ENCODE measurements around the gene PEDS1. TPM values are rescaled to one million over a fixed set of nuclear protein-coding genes. Genes with fewer than 3 reads are reported as not detected.

PEDS1 gene
- total and polyA plus RNA-seq, 2 of the 4 experiments (the other 2 are of a cell fraction) = 24.0 to 59.9 TPM

DNA sequence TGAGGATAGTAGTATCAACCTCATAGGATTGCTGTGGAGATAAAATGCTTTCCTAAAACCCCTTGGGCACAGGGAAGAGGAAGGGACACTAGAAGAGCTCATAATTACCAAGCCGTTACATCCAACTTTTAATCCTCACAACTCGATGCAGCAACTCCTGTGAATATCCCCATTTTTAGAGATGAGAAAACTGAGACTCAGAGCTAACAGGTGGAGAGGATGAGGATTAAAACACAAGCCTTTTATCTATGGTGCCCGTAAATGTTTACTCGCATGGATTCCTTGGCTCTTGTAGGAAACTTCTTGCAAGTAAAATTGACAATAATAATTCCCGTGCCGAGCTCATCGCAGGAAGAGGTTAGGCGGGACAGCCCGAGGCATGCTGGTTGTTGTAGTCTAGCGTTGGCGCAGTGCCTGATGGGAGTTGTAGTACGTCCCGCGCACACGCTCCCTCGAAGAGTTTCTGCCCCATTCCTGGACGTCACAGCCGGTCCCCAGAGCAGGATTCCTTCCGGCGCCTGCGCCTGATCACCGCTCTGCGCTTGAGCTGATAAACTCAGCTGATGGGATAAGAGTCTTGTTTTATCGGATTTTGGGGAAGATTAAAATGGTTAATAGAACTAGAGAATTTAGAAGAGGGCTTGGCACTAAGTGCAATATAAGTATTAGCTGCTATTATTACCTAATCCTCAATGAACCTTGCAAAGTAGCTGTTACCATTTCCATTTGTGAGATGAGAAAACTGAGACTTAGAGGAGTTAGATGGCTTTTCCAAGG, 37.7 kb downstream of the PEDS1 start:
- H2BK20ac ChIP-seq (ENCODE audit: low read depth, low read length) = peak overlapping the region; percentile 9; the same call in 1 of the 2 replicates
- peak overlapping the region; percentile 90 for H4K5ac ChIP-seq (ENCODE audit: low read depth, low read length)
- H2BK15ac ChIP-seq (ENCODE audit: low read depth, low read length) = peak overlapping the region; percentile 16; the same call in 1 of the 3 replicates
- BruUV-seq (replicated peaks) = no TSS peak
- H3K18ac ChIP-seq (ENCODE audit: low read depth, low read length) = no peak overlapping the region; the same call in none of the 2 replicates
- in situ Hi-C loops (cut with MboI; ENCODE audit: low sequenced_read_pairs) = no loop called here
- peak overlapping the region; percentile 79 for H2AK9ac ChIP-seq (replicated peaks; ENCODE audit: low read depth, low read length, poor library complexity)
- peak overlapping the region; percentile 84; the same call in 1 of the 2 replicates for H3K23ac ChIP-seq (ENCODE audit: low read depth, low read length)
- peak overlapping the region; percentile 72 for H3K4ac ChIP-seq (ENCODE audit: low read depth, low read length)
- peak overlapping the region; percentile 7; the same call in 1 of the 2 replicates for H2BK120ac ChIP-seq (ENCODE audit: low read depth, low read length)
- peak overlapping the region; percentile 56 for H3K4me3 ChIP-seq (ENCODE audit: insufficient read depth, low read depth, low read length)
- H4K8ac ChIP-seq (ENCODE audit: low read depth in 2 of 2, low read length in 2 of 2) = peak overlapping the region; percentile 89 to 94
- POLR2A ChIA-PET (ENCODE audit: unreplicated experiment) = interaction anchor here (1.1 kb wide), 1 partner anchor 50 kb away, joined by 3 read pairs; no protein-coding TSS in a partner anchor
- dilution Hi-C loops (cut with HindIII; ENCODE audit: low sequenced_read_pairs, unreplicated experiment) = no loop called here
- H3K4me2 ChIP-seq (ENCODE audit: low read depth, low read length) = peak overlapping the region; percentile 87
- H3K9me1 ChIP-seq (ENCODE audit: insufficient read depth, low read length) = peaks cover 8% of the 10 kb centered on the region
- no peaks in the 10 kb centered on the region for H3K36me3 ChIP-seq (ENCODE audit: control insufficient read depth, insufficient read depth, low read length)
- peak overlapping the region; percentile 76; the same call in 1 of the 2 replicates for H3K9ac ChIP-seq (ENCODE audit: low read depth, low read length)
- TF ChIP-seq MXI1 (IDR thresholded peaks at IDR 0.05; ENCODE audit: borderline replicate concordance, low read depth, low read length) = peak; percentile 45; the same call in 1 of the 2 replicates
- TF ChIP-seq POLR2A (IDR thresholded peaks at IDR 0.05; ENCODE audit: low read depth, low read length) = no peak
- peak; percentile 28; the same call in 1 of the 2 replicates for TF ChIP-seq BHLHE40 (IDR thresholded peaks at IDR 0.05; ENCODE audit: low read depth, low read length)
- TF ChIP-seq, protein P1, sequence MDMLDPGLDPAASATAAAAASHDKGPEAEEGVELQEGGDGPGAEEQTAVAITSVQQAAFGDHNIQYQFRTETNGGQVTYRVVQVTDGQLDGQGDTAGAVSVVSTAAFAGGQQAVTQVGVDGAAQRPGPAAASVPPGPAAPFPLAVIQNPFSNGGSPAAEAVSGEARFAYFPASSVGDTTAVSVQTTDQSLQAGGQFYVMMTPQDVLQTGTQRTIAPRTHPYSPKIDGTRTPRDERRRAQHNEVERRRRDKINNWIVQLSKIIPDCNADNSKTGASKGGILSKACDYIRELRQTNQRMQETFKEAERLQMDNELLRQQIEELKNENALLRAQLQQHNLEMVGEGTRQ (IDR thresholded peaks at IDR 0.05; ENCODE audit: low read depth, low read length) = no peak
- TF ChIP-seq, protein P2, sequence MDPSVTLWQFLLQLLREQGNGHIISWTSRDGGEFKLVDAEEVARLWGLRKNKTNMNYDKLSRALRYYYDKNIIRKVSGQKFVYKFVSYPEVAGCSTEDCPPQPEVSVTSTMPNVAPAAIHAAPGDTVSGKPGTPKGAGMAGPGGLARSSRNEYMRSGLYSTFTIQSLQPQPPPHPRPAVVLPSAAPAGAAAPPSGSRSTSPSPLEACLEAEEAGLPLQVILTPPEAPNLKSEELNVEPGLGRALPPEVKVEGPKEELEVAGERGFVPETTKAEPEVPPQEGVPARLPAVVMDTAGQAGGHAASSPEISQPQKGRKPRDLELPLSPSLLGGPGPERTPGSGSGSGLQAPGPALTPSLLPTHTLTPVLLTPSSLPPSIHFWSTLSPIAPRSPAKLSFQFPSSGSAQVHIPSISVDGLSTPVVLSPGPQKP (IDR thresholded peaks at IDR 0.05; ENCODE audit: borderline replicate concordance, low read depth, low read length) = no peak
- TF ChIP-seq MAZ (IDR thresholded peaks at IDR 0.05; ENCODE audit: borderline replicate concordance, low read depth, low read length) = peak; percentile 83; the same call in 1 of the 2 replicates
- peak; percentile 42 for TF ChIP-seq RCOR1 (IDR thresholded peaks at IDR 0.05; ENCODE audit: insufficient replicate concordance, low read length)
- peak overlapping the region; percentile 67; the same call in 1 of the 2 replicates for H4K91ac ChIP-seq (ENCODE audit: insufficient read depth, low read depth, low read length)
- peaks cover 17 to 41% of the 10 kb centered on the region in 2 experiments for H3K79me1 ChIP-seq (ENCODE audit: low read depth in 1 of 2, low read length in 2 of 2)
- CTCF ChIA-PET = interaction anchor here (0.7 kb wide), 1 partner anchor 30 kb away, joined by 3 read pairs; no protein-coding TSS in a partner anchor
- H3K4me1 ChIP-seq (ENCODE audit: control insufficient read depth, insufficient read depth, low read length) = peaks cover 18% of the 10 kb centered on the region
- no CpG with 5 or more reads among the region's 24 CpGs for WGBS, 2 experiments (ENCODE audit: extremely low coverage in 2 of 2, insufficient read length in 1 of 2)
- peak overlapping the region; percentile 79 for H3K56ac ChIP-seq (ENCODE audit: extremely low read depth, insufficient read depth, low read length)
- H3K9me3 ChIP-seq (ENCODE audit: control insufficient read depth, insufficient read depth, low read length) = no peaks in the 10 kb centered on the region
- peak; percentile 97 for DNase-seq
- ATAC-seq (ENCODE audit: low read depth) = peak; percentile 79
- no peaks in the 10 kb centered on the region for H3K27me3 ChIP-seq (ENCODE audit: control insufficient read depth, insufficient read depth, low read length)
- H2AK5ac ChIP-seq (ENCODE audit: low read depth, low read length) = peak overlapping the region; percentile 55
- H2BK5ac ChIP-seq (ENCODE audit: low read depth, low read length, poor library complexity, severe bottlenecking) = peak overlapping the region; percentile 84
- H3K14ac ChIP-seq (replicated peaks; ENCODE audit: low read depth, low read length) = peak overlapping the region; percentile 89
- H2AFZ ChIP-seq (replicated peaks; ENCODE audit: low read length, poor library complexity) = peak overlapping the region; percentile 73
- H4K20me1 ChIP-seq (ENCODE audit: insufficient read depth, low read length) = peaks cover 19% of the 10 kb centered on the region
- peak overlapping the region; percentile 30 for H3K27ac ChIP-seq (ENCODE audit: insufficient read depth, low read length)
- intact Hi-C loops (cut with micrococcal nuclease) = loop anchor here (2.0 kb wide), 1 partner anchor 15 kb away; no protein-coding TSS in a partner anchor

Measured in IMR-90 (cell line).